Ishikawa (cell line): Measurements from ENCODE around the gene PCYT1A.

Experiments used
- CEBPB ChIP-seq: IDR thresholded peaks from 2 replicates; pipeline ENCODE4 v1.6.1; 2012
- CREB1 ChIP-seq: IDR thresholded peaks from 2 replicates; pipeline ENCODE4 v1.6.1; 2012; ENCODE audit warnings: low read depth
- EGR1 ChIP-seq: IDR thresholded peaks from 2 replicates; pipeline ENCODE4 v1.6.1; 2012
- EP300 ChIP-seq: IDR thresholded peaks from 2 replicates; pipeline ENCODE4 v1.6.1; 2012; ENCODE audit warnings: borderline replicate concordance
- FOXM1 ChIP-seq: IDR thresholded peaks from 2 replicates; pipeline ENCODE4 v1.6.1; 2012; ENCODE audit warnings: low read depth, borderline replicate concordance
- MAX ChIP-seq: IDR thresholded peaks from 2 replicates; pipeline ENCODE4 v1.6.1; 2012
- NFIC ChIP-seq: IDR thresholded peaks from 2 replicates; pipeline ENCODE4 v1.6.1; 2012
- RAD21 ChIP-seq: IDR thresholded peaks from 2 replicates; pipeline ENCODE4 v1.6.1; 2012; ENCODE audit warnings: low read depth
- REST ChIP-seq: IDR thresholded peaks from 2 replicates; pipeline ENCODE4 v1.6.1; 2012; ENCODE audit warnings: low read depth, mild to moderate bottlenecking
- TAF1 ChIP-seq: IDR thresholded peaks from 2 replicates; pipeline ENCODE4 v1.6.1; 2012; ENCODE audit warnings: low read depth, mild to moderate bottlenecking
- TCF12 ChIP-seq: IDR thresholded peaks from 2 replicates; pipeline ENCODE4 v1.6.1; 2012; ENCODE audit warnings: low read depth
- TEAD4 ChIP-seq: IDR thresholded peaks from 2 replicates; pipeline ENCODE4 v1.6.1; 2012
- USF1 ChIP-seq: IDR thresholded peaks from 2 replicates; pipeline ENCODE4 v1.6.1; 2012
- YY1 ChIP-seq: IDR thresholded peaks from 2 replicates; pipeline ENCODE4 v1.6.1; 2012; ENCODE audit warnings: low read depth
- ZBTB7A ChIP-seq: IDR thresholded peaks from 2 replicates; pipeline ENCODE4 v1.6.1; 2012; ENCODE audit warnings: low read depth

Gene PCYT1A

GRCh38 chr3:196197524-196197923 lies 90.0 kb downstream of the PCYT1A start:
- TF ChIP-seq EGR1 (no peak), FOXM1 (no peak)

GRCh38 chr3:196195664-196196265 lies 91.8 kb downstream of the PCYT1A start:
- TF ChIP-seq CEBPB (no peak), TAF1 (no peak), TCF12 (no peak), RAD21 (no peak), TEAD4 (no peak), NFIC (no peak), ZBTB7A (no peak), EP300 (no peak)

- TF ChIP-seq NFIC (no peak), TCF12 (no peak), EGR1 (no peak), MAX (no peak), EP300 (no peak), FOXM1 (no peak), CREB1 (no peak), TAF1 (no peak), TEAD4 (no peak), YY1 (no peak), USF1 (no peak), RAD21 (no peak), REST (no peak), CEBPB (no peak), ZBTB7A (no peak)
These were observed 93.0 kb downstream of the PCYT1A start for GRCh38 chr3:196194542-196194915.

GRCh38 chr3:196193736-196194541 lies 93.6 kb downstream of the PCYT1A start:
- no peak for TF ChIP-seq RAD21
- TF ChIP-seq CEBPB = no peak
- no peak for TF ChIP-seq MAX
- no peak for TF ChIP-seq YY1
- TF ChIP-seq USF1 = no peak
- TF ChIP-seq TAF1 = no peak

- TF ChIP-seq REST (no peak), MAX (no peak), RAD21 (no peak), CREB1 (no peak)
These were observed 94.3 kb downstream of the PCYT1A start for GRCh38 chr3:196193133-196193735.

GRCh38 chr3:196192524-196193051 lies 94.9 kb downstream of the PCYT1A start:
- TF ChIP-seq CEBPB (no peak), EP300 (no peak), TCF12 (no peak), MAX (no peak), RAD21 (no peak), NFIC (no peak), ZBTB7A (no peak), YY1 (no peak), TEAD4 (no peak), USF1 (no peak), REST (no peak), CREB1 (no peak), EGR1 (no peak), TAF1 (no peak), FOXM1 (no peak)
